Motor neuron (in vitro differentiated cells): ENCODE data around the gene MED27. TPM values are rescaled to one million over a fixed set of nuclear protein-coding genes. Genes with fewer than 3 reads are reported as not detected.

Source experiments
- ATAC-seq, 8 experiments: fragments of 200-7000 bp; cut with Tn5 transposase; replicated peaks in 6 of 8; 2 replicates each; pipeline ENCODE4 v1.8.0; 2021; ENCODE audit warnings: mild to moderate bottlenecking in 8 of 8, moderate library complexity in 8 of 8
- H3K27ac ChIP-seq, 2 donors: fragments of 250-450 bp; sonication (Bioruptor Pico); 2 replicates each; pipeline ENCODE4 v1.9.0; 2021; ENCODE audit warnings: antibody characterized with exemption in 2 of 2, mild to moderate bottlenecking in 2 of 2, moderate library complexity in 1 of 2
- H3K4me1 ChIP-seq, 2 donors: fragments of 250-450 bp; sonication (Bioruptor Pico); replicated peaks in 1 of 2; 2 replicates each; pipeline ENCODE4 v1.6.1; 2021; ENCODE audit warnings: antibody characterized with exemption in 2 of 2, mild to moderate bottlenecking in 2 of 2, moderate library complexity in 1 of 2
- H3K4me3 ChIP-seq, 5 donors: fragments of 250-450 bp; sonication (Bioruptor Pico); 2 replicates each; pipeline ENCODE4 v1.9.0; 2021; ENCODE audit warnings: antibody characterized with exemption in 5 of 5, mild to moderate bottlenecking in 5 of 5, moderate library complexity in 4 of 5
- WGBS, 10 experiments: fragments of 450-650 bp; shearing (Covaris generic); methylation state at CpG; one replicate each; pipeline ENCODE4 v1.0.0; 2022; 5-methylcytosine and 5-hydroxymethylcytosine counted together
- in situ Hi-C, 9 experiments: fragments of 400-800 bp; cut with MboI; loops; one replicate each; pipeline ENCODE4 v1.15.0; 2021; ENCODE audit warnings: low sequenced_read_pairs in 9 of 9, low pct_unique_long_range_greater_than_20kb in 2 of 9; ENCODE audit not compliant: unreplicated experiment in 9 of 9
- total RNA-seq, 8 experiments: library from RNA; unstranded; fragments of 300-600 nt; gene quantifications; 2 replicates each; pipeline versions ENCODE4 v1.2.3 to v1.2.4, GENCODE V29; 2022

The MED27 gene
- total RNA-seq, 8 experiments from 2014 or later: 22.0 to 45.2 (median 26.6) TPM

GRCh38 chr9:131892902-131893500 is 186.7 kb downstream of the MED27 start:
- ATAC-seq: peak in 6 of 8 experiments; percentile 61 to 92 (median 84)
- Histone ChIP-seq H3K4me1 (peaks cover 15 to 25% of the 10 kb centered on the region in 2 donors), H3K27ac (no peak overlapping the region), H3K4me3 (no peak overlapping the region)
- WGBS, 10 experiments: 29 to 96% (median 63%) methylated on average over 1 to 7 of the region's 9 CpGs; no CpG with 5 or more reads in 2 of the 10 experiments
- in situ Hi-C loops: no loop called here

- peaks cover 19 to 33% of the 10 kb centered on the region in 2 donors for H3K4me1 ChIP-seq
- 67 to 100% (median 86%) methylated on average over 3 to 5 of the region's 5 CpGs; no CpG with 5 or more reads in 1 of the 10 experiments for WGBS, 10 experiments
- no peak for ATAC-seq
- no peak overlapping the region for H3K4me3 ChIP-seq
- in situ Hi-C loops: no loop called here
- no peak overlapping the region for H3K27ac ChIP-seq
Measured at GRCh38 chr9:131892162-131892707, 187.4 kb downstream of the MED27 start.

DNA sequence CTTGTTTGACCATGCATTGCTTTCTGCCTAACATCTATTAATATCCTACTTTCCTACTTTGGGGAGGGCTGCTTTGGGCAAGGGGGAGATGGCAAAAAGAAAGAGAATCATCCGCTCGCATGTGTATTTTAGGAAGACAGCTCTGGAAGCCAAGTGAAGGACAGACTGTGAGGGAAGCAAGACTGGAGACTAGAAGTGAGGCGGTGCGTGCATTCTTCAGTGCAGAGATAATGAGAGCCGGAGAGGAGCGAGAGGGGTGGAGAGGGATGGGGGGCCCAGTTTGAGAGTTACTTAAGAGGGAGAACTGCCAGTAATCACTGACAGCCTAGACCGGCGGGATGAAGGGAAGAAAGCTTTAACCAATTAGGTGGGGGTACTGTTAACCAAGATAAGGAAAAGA is 188.1 kb downstream of the MED27 start:
- 71 to 100% (median 93%) methylated on average over 1 to 8 of the region's 8 CpGs; no CpG with 5 or more reads in 1 of the 10 experiments for WGBS, 10 experiments
- ATAC-seq: no peak
- no peak overlapping the region for H3K27ac ChIP-seq
- in situ Hi-C loops: no loop called here
- no peak overlapping the region for H3K4me3 ChIP-seq
- H3K4me1 ChIP-seq: peaks cover 19 to 37% of the 10 kb centered on the region in 2 donors

DNA sequence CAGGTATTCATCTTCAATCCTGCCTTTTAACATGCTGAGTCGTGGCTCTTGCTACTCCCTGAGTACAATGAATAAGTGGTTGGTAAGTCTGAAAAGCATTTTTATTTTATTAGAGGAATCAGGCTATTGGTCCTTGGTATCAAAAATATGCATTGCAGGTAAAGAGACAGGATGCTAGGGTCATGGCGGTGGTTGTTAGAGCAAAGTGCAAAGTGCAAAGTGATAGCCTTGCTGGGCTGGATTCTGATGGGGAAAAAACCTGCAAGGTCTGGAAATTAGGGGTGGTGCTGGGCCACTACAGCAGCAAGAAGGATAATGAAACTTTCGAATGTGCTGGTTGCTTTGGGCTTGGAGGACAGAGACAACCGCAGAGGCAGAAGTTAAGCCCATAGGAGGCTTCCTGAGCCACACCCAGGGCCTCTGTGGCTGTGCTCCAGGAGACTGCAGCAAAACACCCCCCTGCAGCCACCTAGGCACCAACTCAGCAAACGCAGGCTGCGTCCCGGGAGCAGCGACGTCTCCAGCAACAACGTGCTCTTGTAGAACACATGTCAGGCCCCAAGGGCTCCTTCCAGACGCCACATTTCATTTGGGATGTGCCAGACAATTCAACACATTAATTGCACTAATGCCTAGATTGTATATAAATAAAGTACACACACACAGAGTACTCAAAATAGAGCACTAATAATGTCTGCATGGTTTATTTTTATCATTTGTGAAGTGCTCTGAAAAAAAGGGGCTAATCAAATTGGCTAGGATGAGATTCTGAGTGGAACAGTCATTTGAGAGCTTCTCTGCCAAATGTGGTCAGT is 190.0 kb downstream of the MED27 start:
- Histone ChIP-seq H3K27ac (no peak overlapping the region), H3K4me1 (peaks cover 19 to 39% of the 10 kb centered on the region in 2 donors), H3K4me3 (no peak overlapping the region)
- ATAC-seq: no peak
- WGBS, 10 experiments: 44 to 100% (median 80%) methylated on average over 1 to 5 of the region's 11 CpGs
- in situ Hi-C loops: no loop called here

- ATAC-seq: peak in 1 of 8 experiments; percentile 7
- peaks cover 19 to 39% of the 10 kb centered on the region in 2 donors for H3K4me1 ChIP-seq
- H3K27ac ChIP-seq: no peak overlapping the region
- no peak overlapping the region for H3K4me3 ChIP-seq
- in situ Hi-C loops: no loop called here
- 16 to 100% (median 60%) methylated on average over 1 to 2 of the region's 2 CpGs; no CpG with 5 or more reads in 1 of the 10 experiments for WGBS, 10 experiments
Measured at GRCh38 chr9:131888923-131889322, 190.7 kb downstream of the MED27 start.

- WGBS, 10 experiments: 79 to 100% (median 100%) methylated on average over 1 to 2 of the region's 2 CpGs; no CpG with 5 or more reads in 5 of the 10 experiments
- Histone ChIP-seq H3K4me3 (no peak overlapping the region), H3K27ac (no peak overlapping the region), H3K4me1 (peaks cover 17 to 39% of the 10 kb centered on the region in 2 donors)
- in situ Hi-C loops: no loop called here
- ATAC-seq: no peak
Measured at GRCh38 chr9:131887680-131888079, 192.0 kb downstream of the MED27 start.

- peaks cover 17 to 39% of the 10 kb centered on the region in 2 donors for H3K4me1 ChIP-seq
- no peak for ATAC-seq
- in situ Hi-C loops: no loop called here
- H3K27ac ChIP-seq: no peak overlapping the region
- WGBS, 10 experiments: 0 to 82% (median 67%) methylated on average over 1 to 2 of the region's 2 CpGs; no CpG with 5 or more reads in 3 of the 10 experiments
- no peak overlapping the region for H3K4me3 ChIP-seq
Measured at GRCh38 chr9:131886826-131887225, 192.8 kb downstream of the MED27 start.

GRCh38 chr9:131885144-131885609 is 194.5 kb downstream of the MED27 start:
- peak in 2 of 8 experiments; percentile 39 to 73 for ATAC-seq
- Histone ChIP-seq H3K4me1 (peaks cover 22 to 47% of the 10 kb centered on the region in 2 donors), H3K27ac (no peak overlapping the region), H3K4me3 (no peak overlapping the region)
- in situ Hi-C loops: no loop called here
- 71 to 100% (median 100%) methylated on average over 2 to 4 of the region's 6 CpGs; no CpG with 5 or more reads in 6 of the 10 experiments for WGBS, 10 experiments

GRCh38 chr9:131884222-131884621 is 195.4 kb downstream of the MED27 start:
- peaks cover 19 to 38% of the 10 kb centered on the region in 2 donors for H3K4me1 ChIP-seq
- WGBS, 10 experiments: 29 to 100% (median 90%) methylated on average over 1 of the region's 1 CpG; no CpG with 5 or more reads in 3 of the 10 experiments
- in situ Hi-C loops: no loop called here
- H3K27ac ChIP-seq: no peak overlapping the region
- H3K4me3 ChIP-seq: no peak overlapping the region
- ATAC-seq: no peak

DNA sequence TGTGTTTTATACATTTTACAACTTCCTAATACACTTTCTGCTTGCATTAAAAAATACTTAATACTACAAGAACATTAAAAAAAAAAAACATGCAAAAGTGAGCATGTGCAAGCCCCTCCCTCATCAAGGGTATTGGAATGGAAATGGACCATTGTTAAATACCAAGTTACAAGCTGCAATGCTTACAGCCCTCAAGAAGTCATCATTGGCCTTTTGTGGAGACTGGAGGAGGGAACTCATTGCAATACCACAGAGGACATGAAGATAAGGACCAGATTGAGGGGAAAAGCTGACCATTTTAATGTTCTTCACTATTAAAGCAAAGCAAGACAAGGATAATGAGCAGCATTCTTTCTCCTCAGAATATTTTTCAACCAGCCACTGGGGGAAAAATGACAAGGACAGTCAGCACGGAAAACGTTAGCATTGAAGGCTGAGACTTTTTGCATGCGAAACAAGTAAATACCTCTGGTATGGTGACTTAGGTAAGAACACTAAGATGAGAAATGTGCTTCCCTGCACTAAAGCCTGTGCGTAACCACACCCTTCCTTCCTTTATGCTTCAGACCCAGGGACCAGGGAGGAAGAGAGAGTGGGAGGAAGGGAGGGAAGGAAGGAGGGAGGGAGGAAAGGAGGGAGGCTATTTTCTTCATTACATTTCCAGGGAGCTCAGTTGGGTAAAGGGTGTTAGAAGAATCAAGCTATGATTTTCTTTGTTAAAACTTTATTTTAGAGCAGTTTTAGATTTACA is 198.7 kb downstream of the MED27 start:
- Histone ChIP-seq H3K4me3 (no peak overlapping the region), H3K4me1 (peaks cover 8 to 16% of the 10 kb centered on the region in 2 donors), H3K27ac (no peak overlapping the region)
- in situ Hi-C loops: no loop called here
- WGBS, 10 experiments: 40 to 100% (median 63%) methylated on average over 1 to 4 of the region's 4 CpGs; no CpG with 5 or more reads in 1 of the 10 experiments
- ATAC-seq: no peak

DNA sequence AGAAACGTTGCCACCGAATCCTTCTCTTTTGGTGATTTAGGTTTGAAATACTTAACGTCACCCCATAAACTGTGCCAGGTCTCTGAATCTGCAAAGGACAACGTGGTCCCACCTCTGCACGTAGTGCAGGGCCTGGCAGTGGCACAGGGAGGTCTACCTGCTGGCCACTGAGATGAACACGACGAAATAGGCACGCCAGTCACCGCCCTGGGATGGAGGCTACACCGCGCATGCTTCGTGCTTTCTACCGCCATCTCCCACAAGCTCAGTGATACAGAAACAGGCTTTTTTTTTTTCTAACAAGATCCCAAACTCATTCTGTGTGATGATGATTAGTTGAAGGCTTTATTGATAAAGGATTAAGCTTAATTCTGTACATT is 199.8 kb downstream of the MED27 start:
- no peak overlapping the region for H3K4me3 ChIP-seq
- WGBS, 10 experiments: 73 to 98% (median 94%) methylated on average over 3 to 13 of the region's 13 CpGs; no CpG with 5 or more reads in 3 of the 10 experiments
- H3K27ac ChIP-seq: no peak overlapping the region
- in situ Hi-C loops: no loop called here
- no peak for ATAC-seq
- H3K4me1 ChIP-seq: peaks cover 8 to 16% of the 10 kb centered on the region in 2 donors

DNA sequence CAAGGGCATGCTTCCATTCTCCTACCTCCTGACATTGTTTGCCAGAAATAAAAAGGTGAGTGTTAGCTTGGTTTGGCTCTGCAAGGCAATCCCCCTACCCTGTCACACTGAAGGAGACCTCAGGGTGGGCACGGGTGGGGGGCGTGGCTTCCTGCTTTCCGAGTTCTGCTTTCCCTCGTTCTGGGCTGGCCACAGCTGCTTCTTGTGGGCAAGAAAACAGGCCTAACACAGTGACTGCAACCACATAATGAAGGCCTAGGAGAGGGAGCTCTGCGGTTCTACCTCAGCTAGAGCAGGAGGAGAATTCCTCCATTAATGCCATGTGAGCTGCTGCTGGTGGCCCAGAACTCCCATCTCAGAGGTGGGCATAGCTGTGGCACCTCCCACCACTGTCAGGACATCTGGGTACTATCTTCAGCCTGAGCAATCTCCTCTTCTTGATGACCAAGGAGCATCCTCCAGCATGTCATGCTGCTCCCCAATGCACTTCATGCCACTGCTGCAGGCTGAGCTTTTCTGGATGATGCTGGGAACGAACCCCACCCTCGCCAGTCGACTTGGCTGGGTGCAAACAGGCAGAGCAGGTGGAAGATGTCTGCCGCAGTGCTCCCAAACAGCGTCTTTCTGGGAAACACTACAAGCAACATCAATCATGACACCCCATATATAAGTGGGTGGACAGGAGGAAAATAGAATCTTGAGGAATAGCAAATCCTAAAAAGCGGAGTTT is 200.3 kb downstream of the MED27 start:
- no peak overlapping the region for H3K4me3 ChIP-seq

More for the DNA sequence above, 200.3 kb downstream of the MED27 start:
- in situ Hi-C loops: no loop called here
- Histone ChIP-seq H3K27ac (no peak overlapping the region), H3K4me1 (peaks cover 8 to 19% of the 10 kb centered on the region in 2 donors)
- WGBS, 10 experiments: 0 to 100% (median 96%) methylated on average over 1 to 6 of the region's 11 CpGs; no CpG with 5 or more reads in 2 of the 10 experiments
- no peak for ATAC-seq
